ENCODE data around the gene FYN.
A peak's percentile ranks its signal among the peaks of the same experiment; 100 is the strongest.
"Not testable (repeated sequence)": the region's sequence is repeated elsewhere in the genome, so short reads cannot be mapped to it uniquely, and the experiment has no call there.

The FYN gene

GRCh38 chr6:111696814-111697213 is 176.4 kb downstream of the FYN start:
- DNase-seq, result no peak

- no peak for DNase-seq
These were observed 180.7 kb downstream of the FYN start for GRCh38 chr6:111692327-111693164.

GRCh38 chr6:111691345-111692225 is 181.7 kb downstream of the FYN start:
- DNase-seq, result no peak

- DNase-seq, result no peak
These were observed 183.3 kb downstream of the FYN start for GRCh38 chr6:111689946-111690345.

GRCh38 chr6:111689419-111689818 is 183.8 kb downstream of the FYN start:
- DNase-seq, result no peak

- no peak for DNase-seq
These were observed 184.9 kb downstream of the FYN start for GRCh38 chr6:111688331-111688730.

GRCh38 chr6:111687652-111688051 is 185.6 kb downstream of the FYN start:
- peak; percentile 1 for DNase-seq

GRCh38 chr6:111686932-111687266 is 186.4 kb downstream of the FYN start:
- no peak for DNase-seq

- peak; percentile 21 for DNase-seq
These were observed 186.9 kb downstream of the FYN start for GRCh38 chr6:111686249-111686931.

GRCh38 chr6:111685526-111685925 is 187.7 kb downstream of the FYN start:
- DNase-seq, result no peak

GRCh38 chr6:111685058-111685457 is 188.2 kb downstream of the FYN start:
- DNase-seq, result no peak

GRCh38 chr6:111683749-111684267 is 189.4 kb downstream of the FYN start:
- DNase-seq, result no peak

- DNase-seq, result no peak
These were observed 190.1 kb downstream of the FYN start for GRCh38 chr6:111683157-111683556.

- no peak for DNase-seq
These were observed 191.4 kb downstream of the FYN start for GRCh38 chr6:111681860-111682259.

GRCh38 chr6:111680811-111681609 is 192.2 kb downstream of the FYN start:
- not testable (repeated sequence) for DNase-seq

GRCh38 chr6:111680015-111680712 is 193.1 kb downstream of the FYN start:
- DNase-seq, result no peak

GRCh38 chr6:111679126-111679858 is 194.0 kb downstream of the FYN start:
- no peak for DNase-seq

GRCh38 chr6:111677249-111677990 is 195.8 kb downstream of the FYN start:
- DNase-seq, result no peak

GRCh38 chr6:111676383-111676782 is 196.9 kb downstream of the FYN start:
- no peak for DNase-seq

GRCh38 chr6:111674883-111675282 is 198.4 kb downstream of the FYN start:
- no peak for DNase-seq

All from NCI-H2227 treated with DMSO at 0.1 percent for 48 hours (cell line).